ENCODE data around the gene SLIT3. TPM values are rescaled to one million over a fixed set of nuclear protein-coding genes. Genes with fewer than 3 reads are reported as not detected.

SLIT3 gene
- total RNA-seq, 1 experiment from 2014 or later, result 0.44 TPM

DNA sequence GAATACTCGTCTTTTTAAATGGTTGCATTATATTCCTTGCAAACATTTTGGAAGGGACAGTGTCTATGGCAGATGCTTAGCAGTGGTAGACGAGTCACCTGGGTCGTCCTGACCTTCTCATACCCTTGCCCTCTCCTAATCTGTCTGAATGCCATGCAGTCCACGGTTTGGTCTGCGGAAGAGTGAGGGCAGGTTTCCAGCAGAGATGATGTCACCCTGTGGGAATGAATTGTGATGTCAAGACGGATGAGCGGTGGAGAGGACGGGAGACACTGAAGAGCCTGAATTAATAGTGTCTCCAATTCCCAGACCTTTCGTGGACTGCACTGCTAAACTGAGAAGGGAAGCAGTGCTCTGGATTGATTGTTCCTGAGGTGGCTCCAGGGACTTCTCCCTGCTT, 392.7 kb downstream of the SLIT3 start:
- peaks cover 84% of the 10 kb centered on the region for H3K27me3 ChIP-seq (ENCODE audit: low read length)
- CTCF ChIA-PET, result no interaction called here
- POLR2A ChIA-PET (ENCODE audit: unreplicated experiment), result no interaction called here
- no peak; the same call in 1 of the 2 replicates for ATAC-seq
- no peaks in the 10 kb centered on the region for H3K79me2 ChIP-seq (ENCODE audit: low read length)
- intact Hi-C loops (cut with micrococcal nuclease), result no loop called here
- no peak overlapping the region for H2AFZ ChIP-seq (ENCODE audit: low read length)
- H3K9ac ChIP-seq (ENCODE audit: low read length), result no peak overlapping the region
- H3K4me2 ChIP-seq (ENCODE audit: low read length), result no peak overlapping the region
- no peaks in the 10 kb centered on the region for H3F3A ChIP-seq (ENCODE audit: low read length, unreplicated experiment)
- TF ChIP-seq, protein P1, sequence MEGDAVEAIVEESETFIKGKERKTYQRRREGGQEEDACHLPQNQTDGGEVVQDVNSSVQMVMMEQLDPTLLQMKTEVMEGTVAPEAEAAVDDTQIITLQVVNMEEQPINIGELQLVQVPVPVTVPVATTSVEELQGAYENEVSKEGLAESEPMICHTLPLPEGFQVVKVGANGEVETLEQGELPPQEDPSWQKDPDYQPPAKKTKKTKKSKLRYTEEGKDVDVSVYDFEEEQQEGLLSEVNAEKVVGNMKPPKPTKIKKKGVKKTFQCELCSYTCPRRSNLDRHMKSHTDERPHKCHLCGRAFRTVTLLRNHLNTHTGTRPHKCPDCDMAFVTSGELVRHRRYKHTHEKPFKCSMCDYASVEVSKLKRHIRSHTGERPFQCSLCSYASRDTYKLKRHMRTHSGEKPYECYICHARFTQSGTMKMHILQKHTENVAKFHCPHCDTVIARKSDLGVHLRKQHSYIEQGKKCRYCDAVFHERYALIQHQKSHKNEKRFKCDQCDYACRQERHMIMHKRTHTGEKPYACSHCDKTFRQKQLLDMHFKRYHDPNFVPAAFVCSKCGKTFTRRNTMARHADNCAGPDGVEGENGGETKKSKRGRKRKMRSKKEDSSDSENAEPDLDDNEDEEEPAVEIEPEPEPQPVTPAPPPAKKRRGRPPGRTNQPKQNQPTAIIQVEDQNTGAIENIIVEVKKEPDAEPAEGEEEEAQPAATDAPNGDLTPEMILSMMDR (conservative IDR thresholded peaks at IDR 0.05; ENCODE audit: low read depth, low read length), result no peak
- no peak for TF ChIP-seq EZH2 (IDR thresholded peaks at IDR 0.05; ENCODE audit: low read length, unreplicated experiment)
- no peak for TF ChIP-seq EZH2phosphoT487 (IDR thresholded peaks at IDR 0.05; ENCODE audit: borderline replicate concordance, low read length)
- H3K4me3 ChIP-seq (ENCODE audit: low read length), result no peak overlapping the region
- no TSS peak for BruUV-seq (replicated peaks)
- no peaks in the 10 kb centered on the region for H4K20me1 ChIP-seq (ENCODE audit: low read length)
- no peak for DNase-seq
- H3K4me1 ChIP-seq (ENCODE audit: insufficient read depth, low read length), result no peaks in the 10 kb centered on the region
- H3K36me3 ChIP-seq (ENCODE audit: low read depth, low read length), result no peaks in the 10 kb centered on the region
- H3K27ac ChIP-seq (ENCODE audit: low read length), result no peak overlapping the region
- H3K9me2 ChIP-seq (replicated peaks; ENCODE audit: low read length), result no peaks in the 10 kb centered on the region
- H3K9me3 ChIP-seq (ENCODE audit: low read length), result no peaks in the 10 kb centered on the region

DNA sequence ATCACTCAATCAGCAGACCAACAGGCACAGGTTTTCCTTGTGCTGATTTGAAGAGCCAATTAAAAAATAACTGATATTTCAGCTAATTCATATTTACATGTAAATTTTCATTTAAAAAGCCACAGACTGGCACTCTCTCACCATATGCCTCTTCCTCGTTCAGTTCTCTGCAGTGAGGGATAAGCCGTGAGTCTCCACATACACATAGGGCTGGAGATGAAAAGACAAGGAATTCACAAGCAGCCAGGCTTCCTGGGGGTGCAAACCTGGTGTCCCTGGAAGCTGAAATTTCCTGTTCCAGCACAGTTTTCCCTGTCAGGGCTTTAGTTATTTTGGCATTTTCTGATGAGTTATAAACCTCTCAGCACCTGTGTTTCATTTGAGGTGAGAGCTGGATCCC, 397.9 kb downstream of the SLIT3 start:
- ATAC-seq (no peak), DNase-seq (no peak)
- Histone ChIP-seq H3K9ac (ENCODE audit: low read length) (no peak overlapping the region), H4K20me1 (ENCODE audit: low read length) (no peaks in the 10 kb centered on the region), H2AFZ (ENCODE audit: low read length) (no peak overlapping the region), H3K27ac (ENCODE audit: low read length) (no peak overlapping the region), H3K9me3 (ENCODE audit: low read length) (no peaks in the 10 kb centered on the region), H3K79me2 (ENCODE audit: low read length) (no peaks in the 10 kb centered on the region), H3K4me1 (ENCODE audit: insufficient read depth, low read length) (no peaks in the 10 kb centered on the region), H3K36me3 (ENCODE audit: low read depth, low read length) (no peaks in the 10 kb centered on the region), H3F3A (ENCODE audit: low read length, unreplicated experiment) (no peaks in the 10 kb centered on the region), H3K27me3 (ENCODE audit: low read length) (peaks cover 53% of the 10 kb centered on the region), H3K4me3 (ENCODE audit: low read length) (no peak overlapping the region), H3K4me2 (ENCODE audit: low read length) (no peak overlapping the region), H3K9me2 (replicated peaks; ENCODE audit: low read length) (no peaks in the 10 kb centered on the region)
- TF ChIP-seq EZH2 (IDR thresholded peaks at IDR 0.05; ENCODE audit: low read length, unreplicated experiment), result no peak
- TF ChIP-seq EZH2phosphoT487 (IDR thresholded peaks at IDR 0.05; ENCODE audit: borderline replicate concordance, low read length), result no peak
- TF ChIP-seq, protein P1 (conservative IDR thresholded peaks at IDR 0.05; ENCODE audit: low read depth, low read length), result no peak
- ChIA-PET CTCF (no interaction called here), POLR2A (ENCODE audit: unreplicated experiment) (no interaction called here)
- no TSS peak for BruUV-seq (replicated peaks)
- intact Hi-C loops (cut with micrococcal nuclease), result no loop called here

DNA sequence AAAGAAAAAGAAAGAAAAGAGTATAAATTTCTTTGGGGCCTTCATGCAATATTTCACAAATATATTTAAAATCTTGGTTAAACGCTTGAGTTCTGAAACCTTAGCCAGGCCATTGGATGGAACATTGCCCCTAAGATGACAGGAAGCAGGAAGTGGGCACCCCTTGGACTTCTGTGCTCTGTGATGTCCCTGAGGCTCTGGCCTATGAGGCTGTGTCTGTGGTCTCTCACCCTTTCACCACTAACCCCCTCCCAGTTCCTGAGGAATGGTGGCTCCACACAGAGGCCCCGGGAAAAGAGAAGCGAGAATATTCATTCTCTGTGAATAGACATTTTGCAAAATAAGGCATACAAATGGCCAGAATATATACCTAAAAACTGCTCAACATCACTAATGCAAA, 401.3 kb downstream of the SLIT3 start:
- Histone ChIP-seq H3K4me2 (ENCODE audit: low read length) (no peak overlapping the region), H3K9me2 (replicated peaks; ENCODE audit: low read length) (no peaks in the 10 kb centered on the region), H2AFZ (ENCODE audit: low read length) (no peak overlapping the region), H3K4me1 (ENCODE audit: insufficient read depth, low read length) (no peaks in the 10 kb centered on the region), H3K27me3 (ENCODE audit: low read length) (peaks cover 63% of the 10 kb centered on the region), H3K27ac (ENCODE audit: low read length) (no peak overlapping the region), H3K36me3 (ENCODE audit: low read depth, low read length) (no peaks in the 10 kb centered on the region), H4K20me1 (ENCODE audit: low read length) (no peaks in the 10 kb centered on the region), H3K9me3 (ENCODE audit: low read length) (no peaks in the 10 kb centered on the region), H3K4me3 (ENCODE audit: low read length) (no peak overlapping the region), H3K79me2 (ENCODE audit: low read length) (no peaks in the 10 kb centered on the region), H3F3A (ENCODE audit: low read length, unreplicated experiment) (no peaks in the 10 kb centered on the region), H3K9ac (ENCODE audit: low read length) (no peak overlapping the region)
- ATAC-seq (no peak), DNase-seq (no peak)
- no TSS peak for BruUV-seq (replicated peaks)
- intact Hi-C loops (cut with micrococcal nuclease), result no loop called here
- no peak for TF ChIP-seq EZH2 (IDR thresholded peaks at IDR 0.05; ENCODE audit: low read length, unreplicated experiment)
- TF ChIP-seq EZH2phosphoT487 (IDR thresholded peaks at IDR 0.05; ENCODE audit: borderline replicate concordance, low read length), result no peak
- TF ChIP-seq, protein P1 (conservative IDR thresholded peaks at IDR 0.05; ENCODE audit: low read depth, low read length), result no peak
- CTCF ChIA-PET, result no interaction called here
- POLR2A ChIA-PET (ENCODE audit: unreplicated experiment), result no interaction called here

Data from PC-3 (cell line).